ENCODE results near the gene BAK1. TPM values are rescaled to one million over a fixed set of nuclear protein-coding genes. Genes with fewer than 3 reads are reported as not detected.

BAK1 gene
- total RNA-seq, 2 donors from 2014 or later, result 2.3 to 5.7 TPM

- DNase-seq (peak in 2 of 4 donors; percentile 30 to 50), ATAC-seq (no peak)
- WGBS, 2 donors, result 42 to 60% methylated on average over 49 to 50 of the region's 57 CpGs
- H3K9me3 ChIP-seq, result no peaks in the 10 kb centered on the region
- TF ChIP-seq CTCF (IDR thresholded peaks at IDR 0.05), result no peak
- no peak for TF ChIP-seq POLR2A (IDR thresholded peaks at IDR 0.05)
- intact Hi-C loops (cut with DNase I), result no loop called here
- H3K27ac ChIP-seq, result peak overlapping the region in 1 of 4 donors; percentile 29
- no peaks in the 10 kb centered on the region for H3K36me3 ChIP-seq (replicated peaks in 1 of 2; ENCODE audit: insufficient read depth in 1 of 2, low read depth in 2 of 2)
- no peaks in the 10 kb centered on the region for H3K27me3 ChIP-seq
- H3K4me1 ChIP-seq, result peaks cover 29% of the 10 kb centered on the region
- no peak overlapping the region for H3K4me3 ChIP-seq
These were observed 12.7 kb upstream of the BAK1 start for GRCh38 chr6:33592595-33593413.

GRCh38 chr6:33592280-33592594, 12.2 kb upstream of the BAK1 start:
- Histone ChIP-seq H3K4me1 (peaks cover 29% of the 10 kb centered on the region), H3K4me3 (no peak overlapping the region), H3K27ac (no peak overlapping the region), H3K36me3 (replicated peaks in 1 of 2; ENCODE audit: insufficient read depth in 1 of 2, low read depth in 2 of 2) (no peaks in the 10 kb centered on the region), H3K27me3 (no peaks in the 10 kb centered on the region), H3K9me3 (no peaks in the 10 kb centered on the region)
- DNase-seq, result no peak
- 87 to 91% methylated on average over 7 of the region's 7 CpGs for WGBS, 2 donors
- TF ChIP-seq CTCF (IDR thresholded peaks at IDR 0.05) (no peak), POLR2A (IDR thresholded peaks at IDR 0.05) (no peak)
- no peak for ATAC-seq
- intact Hi-C loops (cut with DNase I), result no loop called here

GRCh38 chr6:33591424-33592032, 11.5 kb upstream of the BAK1 start:
- no peak for DNase-seq
- H3K27me3 ChIP-seq, result no peaks in the 10 kb centered on the region
- H3K9me3 ChIP-seq, result no peaks in the 10 kb centered on the region
- ATAC-seq, result no peak
- H3K4me1 ChIP-seq, result peaks cover 29% of the 10 kb centered on the region
- TF ChIP-seq CTCF (IDR thresholded peaks at IDR 0.05) (no peak), POLR2A (IDR thresholded peaks at IDR 0.05) (no peak)
- no peak overlapping the region for H3K4me3 ChIP-seq
- peak overlapping the region in 3 of 4 donors; percentile 86 to 91 (median 91) for H3K27ac ChIP-seq
- 87 to 89% methylated on average over 8 to 9 of the region's 9 CpGs for WGBS, 2 donors
- no peaks in the 10 kb centered on the region for H3K36me3 ChIP-seq (replicated peaks in 1 of 2; ENCODE audit: insufficient read depth in 1 of 2, low read depth in 2 of 2)
- intact Hi-C loops (cut with DNase I), result no loop called here

- intact Hi-C loops (cut with DNase I), result no loop called here
- Histone ChIP-seq H3K36me3 (replicated peaks in 1 of 2; ENCODE audit: insufficient read depth in 1 of 2, low read depth in 2 of 2) (no peaks in the 10 kb centered on the region), H3K27ac (peak overlapping the region; percentile 86 to 96 (median 91)), H3K27me3 (no peaks in the 10 kb centered on the region), H3K9me3 (no peaks in the 10 kb centered on the region), H3K4me3 (no peak overlapping the region), H3K4me1 (peaks cover 32% of the 10 kb centered on the region)
- DNase-seq, result peak in 1 of 4 donors; percentile 61
- 61 to 67% methylated on average over 10 to 15 of the region's 15 CpGs for WGBS, 2 donors
- ATAC-seq, result peak; percentile 16
- TF ChIP-seq CTCF (IDR thresholded peaks at IDR 0.05) (no peak), POLR2A (IDR thresholded peaks at IDR 0.05) (no peak)
These were observed 10.6 kb upstream of the BAK1 start for GRCh38 chr6:33590531-33591198.
